H9 (cell line): Measurements from ENCODE around the gene RMDN2. TPM values are rescaled to one million over a fixed set of nuclear protein-coding genes. Genes with fewer than 3 reads are reported as not detected.

Source experiments
- DNase-seq: peaks from one replicate; pipeline ENCODE4 v3.0.0-alpha.2; 2017
- H2AFZ ChIP-seq: one replicate; pipeline ENCODE4 v1.6.1; 2013; ENCODE audit warnings: mild to moderate bottlenecking, low read length, control low read depth, moderate library complexity
- H2AK5ac ChIP-seq: 2 replicates; pipeline ENCODE4 v1.6.1; 2013; ENCODE audit warnings: low read length, control low read depth, mixed read lengths; ENCODE audit not compliant: insufficient read length
- H2BK120ac ChIP-seq: one replicate; pipeline ENCODE4 v1.6.1; 2013; ENCODE audit warnings: low read depth, mild to moderate bottlenecking, low read length, control low read depth, inconsistent platforms; ENCODE audit not compliant: poor library complexity, severe bottlenecking
- H2BK12ac ChIP-seq: 2 replicates; pipeline ENCODE4 v1.6.1; 2013; ENCODE audit warnings: low read length, control low read depth, mixed read lengths, low read depth; ENCODE audit not compliant: insufficient read length
- H2BK15ac ChIP-seq: 2 replicates; pipeline ENCODE4 v1.6.1; 2013; ENCODE audit warnings: low read depth, low read length, control low read depth
- H2BK20ac ChIP-seq: one replicate; pipeline ENCODE4 v1.6.1; 2013; ENCODE audit warnings: low read depth, mild to moderate bottlenecking, low read length, control low read depth, inconsistent platforms; ENCODE audit not compliant: poor library complexity, severe bottlenecking
- H2BK5ac ChIP-seq: 2 replicates; pipeline ENCODE4 v1.6.1; 2013; ENCODE audit warnings: low read length, control low read depth, mixed read lengths; ENCODE audit not compliant: insufficient read length
- H3K14ac ChIP-seq: 2 replicates; pipeline ENCODE4 v1.6.1; 2013; ENCODE audit warnings: low read length, control low read depth; ENCODE audit not compliant: insufficient read depth
- H3K18ac ChIP-seq: 2 replicates; pipeline ENCODE4 v1.6.1; 2013; ENCODE audit warnings: low read depth, mild to moderate bottlenecking, mixed read lengths, low read length, control low read depth; ENCODE audit not compliant: insufficient read length
- H3K23ac ChIP-seq: 2 replicates; pipeline ENCODE4 v1.6.1; 2013; ENCODE audit warnings: low read length, control low read depth, mixed read lengths, low read depth; ENCODE audit not compliant: insufficient read length
- H3K23me2 ChIP-seq: 2 replicates; pipeline ENCODE4 v1.6.1; 2013; ENCODE audit warnings: low read depth, mild to moderate bottlenecking, mixed read lengths, low read length, control low read depth; ENCODE audit not compliant: insufficient read length, poor library complexity, severe bottlenecking
- H3K27ac ChIP-seq: 2 replicates; pipeline ENCODE4 v1.5.1; 2013; ENCODE audit warnings: low read length, control low read depth, mixed read lengths, low read depth; ENCODE audit not compliant: insufficient read length
- H3K27me3 ChIP-seq: 2 replicates; pipeline ENCODE4 v1.6.1; 2013; ENCODE audit warnings: low read length, control low read depth, inconsistent platforms; ENCODE audit not compliant: insufficient read depth
- H3K4ac ChIP-seq: 2 replicates; pipeline ENCODE4 v1.6.1; 2013; ENCODE audit warnings: low read depth, mild to moderate bottlenecking, control low read depth, inconsistent platforms, low read length, moderate library complexity
- H3K4me1 ChIP-seq: 2 replicates; pipeline ENCODE4 v1.6.1; 2013; ENCODE audit warnings: low read length, control low read depth, inconsistent platforms; ENCODE audit not compliant: insufficient read depth
- H3K4me2 ChIP-seq: 2 replicates; pipeline ENCODE4 v1.6.1; 2013; ENCODE audit warnings: low read length, control low read depth, mixed read lengths; ENCODE audit not compliant: insufficient read length, insufficient read depth
- H3K56ac ChIP-seq: 2 replicates; pipeline ENCODE4 v1.6.1; 2013; ENCODE audit warnings: low read depth, mild to moderate bottlenecking, mixed read lengths, low read length, control low read depth; ENCODE audit not compliant: insufficient read length
- H3K79me1 ChIP-seq: 2 replicates; pipeline ENCODE4 v1.6.1; 2013; ENCODE audit warnings: low read depth, mild to moderate bottlenecking, moderate library complexity, low read length, control low read depth, inconsistent platforms; ENCODE audit not compliant: insufficient read depth, poor library complexity, severe bottlenecking
- H3K79me2 ChIP-seq: 2 replicates; pipeline ENCODE4 v1.6.1; 2013; ENCODE audit warnings: low read length, control low read depth, inconsistent platforms; ENCODE audit not compliant: insufficient read depth
- H3K9ac ChIP-seq: 2 replicates; pipeline ENCODE4 v1.6.1; 2013; ENCODE audit warnings: low read length, control low read depth, mixed read lengths; ENCODE audit not compliant: insufficient read length; ENCODE audit errors: extremely low read depth
- H3K9me3 ChIP-seq: one replicate; pipeline ENCODE4 v1.6.1; 2013; ENCODE audit warnings: low read depth, low read length, inconsistent platforms; ENCODE audit not compliant: control insufficient read depth
- H3T11ph ChIP-seq: one replicate; pipeline ENCODE4 v1.6.1; 2013; ENCODE audit warnings: mild to moderate bottlenecking, low read length, control low read depth, inconsistent platforms
- H4K20me1 ChIP-seq: one replicate; pipeline ENCODE4 v1.6.1; 2013; ENCODE audit not compliant: control insufficient read depth, insufficient read length, insufficient read depth
- H4K5ac ChIP-seq: 2 replicates; pipeline ENCODE4 v1.6.1; 2013; ENCODE audit warnings: low read depth, mild to moderate bottlenecking, mixed read lengths, low read length, control low read depth; ENCODE audit not compliant: insufficient read length
- H4K8ac ChIP-seq: replicated peaks from 2 replicates; pipeline ENCODE4 v1.6.1; 2013; ENCODE audit warnings: low read length, control low read depth, mixed read lengths, low read depth; ENCODE audit not compliant: insufficient read length
- H4K91ac ChIP-seq: 2 replicates; pipeline ENCODE4 v1.6.1; 2013; ENCODE audit warnings: low read depth, mild to moderate bottlenecking, moderate library complexity, mixed read lengths, low read length, control low read depth; ENCODE audit not compliant: insufficient read length
- H3K27ac Mint-ChIP-seq, 3 experiments: 2 replicates in 2 of 3; 3 replicates in 1 of 3; pipeline ENCODE4 v1.8.0; 2020 to 2021; ENCODE audit warnings: mixed read lengths in 3 of 3, mild to moderate bottlenecking in 1 of 3, moderate library complexity in 1 of 3
- H3K27me3 Mint-ChIP-seq: 2 replicates; pipeline ENCODE4 v1.8.0; 2021; ENCODE audit warnings: low read depth, mild to moderate bottlenecking, moderate library complexity, mixed read lengths
- H3K36me3 Mint-ChIP-seq, 3 experiments: 2 replicates in 2 of 3; 3 replicates in 1 of 3; pipeline ENCODE4 v1.8.0; 2020 to 2021; ENCODE audit warnings: low read depth in 3 of 3, mixed read lengths in 3 of 3; ENCODE audit not compliant: insufficient read depth in 1 of 3
- H3K4me1 Mint-ChIP-seq, 2 experiments: 2 replicates each; pipeline ENCODE4 v1.8.0; 2020; ENCODE audit warnings: mixed read lengths in 2 of 2
- H3K4me3 Mint-ChIP-seq, 2 experiments: 2 replicates in 1 of 2; 3 replicates in 1 of 2; pipeline ENCODE4 v1.8.0; 2020 to 2021; ENCODE audit warnings: mild to moderate bottlenecking in 2 of 2, mixed read lengths in 2 of 2, moderate library complexity in 1 of 2
- H3K9me3 Mint-ChIP-seq, 2 experiments: 2 replicates in 1 of 2; 3 replicates in 1 of 2; pipeline ENCODE4 v1.8.0; 2020; ENCODE audit warnings: mild to moderate bottlenecking in 2 of 2, mixed read lengths in 2 of 2, moderate library complexity in 1 of 2
- WGBS: extraction: QIAGEN DNeasy Blood & Tissue Kit; methylation state at CpG from one replicate; pipeline ENCODE4 v1.1.7; 2013; ENCODE audit warnings: missing lambda C conversion rate, low lambda C conversion rate, mixed read lengths; ENCODE audit not compliant: insufficient read length; ENCODE audit errors: extremely low coverage; 5-methylcytosine and 5-hydroxymethylcytosine counted together
- total RNA-seq: library from RNA; stranded (reverse); gene quantifications from 2 replicates; pipeline ENCODE4 v1.2.1, GENCODE V29; 2021
- TF ChIP-seq, protein P1 (sequence below): fragments of 200-600 bp; sonication (generic); conservative IDR thresholded peaks from 3 replicates; pipeline ENCODE4 v1.8.0; 2021; ENCODE audit warnings: antibody characterized with exemption, mild to moderate bottlenecking

RMDN2 gene
- total RNA-seq, 1 experiment from 2014 or later = 2.8 TPM

- Histone ChIP-seq H3K23me2 (no peaks in the 10 kb centered on the region), H2BK5ac (no peak overlapping the region), H2BK12ac (no peak overlapping the region), H2BK120ac (no peak overlapping the region), H3K18ac (no peak overlapping the region), H2AFZ (no peak overlapping the region), H2AK5ac (no peak overlapping the region), H2BK20ac (no peak overlapping the region), H3K79me2 (no peaks in the 10 kb centered on the region), H3K79me1 (no peaks in the 10 kb centered on the region), H3K4ac (no peak overlapping the region), H3K27ac (no peak overlapping the region), H3T11ph (no peak overlapping the region), H3K4me2 (no peak overlapping the region), H3K27me3 (no peaks in the 10 kb centered on the region; the same call in 1 of the 2 replicates), H4K20me1 (no peaks in the 10 kb centered on the region), H3K56ac (no peak overlapping the region), H4K5ac (no peak overlapping the region), H3K14ac (no peak overlapping the region), H3K9me3 (no peaks in the 10 kb centered on the region), H4K8ac (no peak overlapping the region), H3K23ac (no peak overlapping the region), H3K9ac (no peak overlapping the region), H3K4me1 (no peaks in the 10 kb centered on the region), H2BK15ac (no peak overlapping the region), H4K91ac (no peak overlapping the region)
- no CpG with 5 or more reads among the region's 13 CpGs for WGBS
- TF ChIP-seq, protein P1, sequence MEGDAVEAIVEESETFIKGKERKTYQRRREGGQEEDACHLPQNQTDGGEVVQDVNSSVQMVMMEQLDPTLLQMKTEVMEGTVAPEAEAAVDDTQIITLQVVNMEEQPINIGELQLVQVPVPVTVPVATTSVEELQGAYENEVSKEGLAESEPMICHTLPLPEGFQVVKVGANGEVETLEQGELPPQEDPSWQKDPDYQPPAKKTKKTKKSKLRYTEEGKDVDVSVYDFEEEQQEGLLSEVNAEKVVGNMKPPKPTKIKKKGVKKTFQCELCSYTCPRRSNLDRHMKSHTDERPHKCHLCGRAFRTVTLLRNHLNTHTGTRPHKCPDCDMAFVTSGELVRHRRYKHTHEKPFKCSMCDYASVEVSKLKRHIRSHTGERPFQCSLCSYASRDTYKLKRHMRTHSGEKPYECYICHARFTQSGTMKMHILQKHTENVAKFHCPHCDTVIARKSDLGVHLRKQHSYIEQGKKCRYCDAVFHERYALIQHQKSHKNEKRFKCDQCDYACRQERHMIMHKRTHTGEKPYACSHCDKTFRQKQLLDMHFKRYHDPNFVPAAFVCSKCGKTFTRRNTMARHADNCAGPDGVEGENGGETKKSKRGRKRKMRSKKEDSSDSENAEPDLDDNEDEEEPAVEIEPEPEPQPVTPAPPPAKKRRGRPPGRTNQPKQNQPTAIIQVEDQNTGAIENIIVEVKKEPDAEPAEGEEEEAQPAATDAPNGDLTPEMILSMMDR = no peak
- no peak for DNase-seq
- H3K4me3 Mint-ChIP-seq = peak overlapping the region in 1 of 2 experiments; percentile 88; a peak in 2 of 5 replicates
- H3K27ac Mint-ChIP-seq = no peak overlapping the region
- no peaks in the 10 kb centered on the region for H3K36me3 Mint-ChIP-seq
- peaks cover 0 to 2% of the 10 kb centered on the region in 2 experiments; a peak in 1 of 5 replicates for H3K9me3 Mint-ChIP-seq
- peaks cover 12% of the 10 kb centered on the region; the same call in 1 of the 2 replicates for H3K27me3 Mint-ChIP-seq
- peaks cover 4 to 17% of the 10 kb centered on the region in 2 experiments for H3K4me1 Mint-ChIP-seq
Observed at GRCh38 chr2:37923308-37924055, 1.6 kb upstream of the RMDN2 start.
